HFFc6 (cell line): ENCODE results near the gene TMEM269. TPM values are rescaled to one million over a fixed set of nuclear protein-coding genes. Genes with fewer than 3 reads are reported as not detected.
A peak's percentile ranks its signal among the peaks of the same experiment; 100 is the strongest.

Source experiments
- DNase-seq: peaks from one replicate; pipeline ENCODE4 v3.0.0-alpha.2; 2018
- H3K27ac Mint-ChIP-seq: 2 replicates; pipeline ENCODE4 v1.8.0; 2020; ENCODE audit warnings: mild to moderate bottlenecking, mixed read lengths
- H3K27me3 Mint-ChIP-seq: 2 replicates; pipeline ENCODE4 v1.8.0; 2021; ENCODE audit warnings: mild to moderate bottlenecking, moderate library complexity, mixed read lengths; ENCODE audit not compliant: insufficient read depth
- H3K36me3 Mint-ChIP-seq: 2 replicates; pipeline ENCODE4 v1.8.0; 2021; ENCODE audit warnings: low read depth, mixed read lengths
- H3K4me1 Mint-ChIP-seq: 2 replicates; pipeline ENCODE4 v1.8.0; 2020; ENCODE audit warnings: low read depth, mixed read lengths
- H3K4me3 Mint-ChIP-seq: 2 replicates; pipeline ENCODE4 v1.8.0; 2020; ENCODE audit warnings: mild to moderate bottlenecking, moderate library complexity, mixed read lengths
- H3K9me3 Mint-ChIP-seq: 2 replicates; pipeline ENCODE4 v1.8.0; 2020; ENCODE audit warnings: mild to moderate bottlenecking, mixed read lengths
- total RNA-seq, 6 experiments: library from RNA; stranded (reverse); fragmentation: NEBNext Ultra II Directional; extraction: Animal tissue kit (Norgen Biotek cat#: 25700); gene quantifications; 2 replicates in 1 of 6; 3 replicates in 5 of 6; pipeline ENCODE4 v1.2.3, GENCODE V29; 2021
- TF ChIP-seq, protein P1 (sequence below): fragments of 200-600 bp; sonication (generic); IDR thresholded peaks from 2 replicates; pipeline ENCODE4 v1.5.0; 2021; ENCODE audit warnings: antibody characterized with exemption, mild to moderate bottlenecking

Gene TMEM269
- total RNA-seq, 6 experiments from 2014 or later, result not detected

DNA sequence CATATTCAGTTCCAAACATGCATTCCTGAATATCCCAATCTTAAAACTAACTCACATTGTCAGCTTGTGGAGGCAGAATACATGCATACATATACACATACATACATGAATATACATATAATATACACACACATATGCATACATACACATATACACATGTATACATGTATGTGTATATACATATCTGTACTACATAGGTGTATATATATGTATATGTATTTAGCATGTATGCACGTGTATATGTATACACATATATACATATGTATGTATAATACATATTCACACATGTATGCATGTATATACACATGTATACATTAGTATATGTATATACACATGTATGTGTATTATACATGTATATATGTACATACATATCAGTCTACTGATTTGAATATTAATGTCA lies 60.4 kb downstream of the TMEM269 start:
- H3K36me3 Mint-ChIP-seq, result peaks cover 20% of the 10 kb centered on the region
- DNase-seq, result no peak
- H3K27ac Mint-ChIP-seq, result peak overlapping the region; percentile 47; the same call in 1 of the 2 replicates
- no peaks in the 10 kb centered on the region for H3K27me3 Mint-ChIP-seq
- no peak overlapping the region for H3K4me3 Mint-ChIP-seq
- H3K9me3 Mint-ChIP-seq, result no peaks in the 10 kb centered on the region
- peaks cover 53% of the 10 kb centered on the region for H3K4me1 Mint-ChIP-seq
- TF ChIP-seq, protein P1, sequence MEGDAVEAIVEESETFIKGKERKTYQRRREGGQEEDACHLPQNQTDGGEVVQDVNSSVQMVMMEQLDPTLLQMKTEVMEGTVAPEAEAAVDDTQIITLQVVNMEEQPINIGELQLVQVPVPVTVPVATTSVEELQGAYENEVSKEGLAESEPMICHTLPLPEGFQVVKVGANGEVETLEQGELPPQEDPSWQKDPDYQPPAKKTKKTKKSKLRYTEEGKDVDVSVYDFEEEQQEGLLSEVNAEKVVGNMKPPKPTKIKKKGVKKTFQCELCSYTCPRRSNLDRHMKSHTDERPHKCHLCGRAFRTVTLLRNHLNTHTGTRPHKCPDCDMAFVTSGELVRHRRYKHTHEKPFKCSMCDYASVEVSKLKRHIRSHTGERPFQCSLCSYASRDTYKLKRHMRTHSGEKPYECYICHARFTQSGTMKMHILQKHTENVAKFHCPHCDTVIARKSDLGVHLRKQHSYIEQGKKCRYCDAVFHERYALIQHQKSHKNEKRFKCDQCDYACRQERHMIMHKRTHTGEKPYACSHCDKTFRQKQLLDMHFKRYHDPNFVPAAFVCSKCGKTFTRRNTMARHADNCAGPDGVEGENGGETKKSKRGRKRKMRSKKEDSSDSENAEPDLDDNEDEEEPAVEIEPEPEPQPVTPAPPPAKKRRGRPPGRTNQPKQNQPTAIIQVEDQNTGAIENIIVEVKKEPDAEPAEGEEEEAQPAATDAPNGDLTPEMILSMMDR, result no peak

DNA sequence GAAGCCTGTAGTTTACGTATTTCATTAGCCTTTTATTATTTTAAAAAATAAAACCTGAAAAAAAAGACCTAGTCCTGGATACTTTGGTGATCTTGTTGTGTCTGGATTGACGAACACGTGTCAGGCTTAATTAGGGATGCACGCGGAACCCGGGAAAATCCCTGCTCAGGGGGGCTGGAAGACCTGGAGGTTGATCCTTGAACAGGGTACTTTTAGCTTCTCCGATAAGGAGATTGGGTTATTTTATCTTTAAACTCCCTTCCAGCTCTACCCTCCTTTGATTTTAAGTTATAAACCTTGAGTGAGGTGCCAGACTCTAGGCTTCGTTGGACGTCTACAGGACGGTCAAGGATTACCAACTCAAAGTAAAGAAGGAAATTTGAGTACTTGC lies 61.1 kb downstream of the TMEM269 start:
- Mint-ChIP-seq H3K4me3 (peak overlapping the region; percentile 98), H3K9me3 (no peaks in the 10 kb centered on the region), H3K27me3 (no peaks in the 10 kb centered on the region), H3K36me3 (peaks cover 25% of the 10 kb centered on the region), H3K4me1 (peaks cover 50% of the 10 kb centered on the region), H3K27ac (peak overlapping the region; percentile 68; the same call in 1 of the 2 replicates)
- TF ChIP-seq, protein P1, result no peak
- DNase-seq, result no peak

DNA sequence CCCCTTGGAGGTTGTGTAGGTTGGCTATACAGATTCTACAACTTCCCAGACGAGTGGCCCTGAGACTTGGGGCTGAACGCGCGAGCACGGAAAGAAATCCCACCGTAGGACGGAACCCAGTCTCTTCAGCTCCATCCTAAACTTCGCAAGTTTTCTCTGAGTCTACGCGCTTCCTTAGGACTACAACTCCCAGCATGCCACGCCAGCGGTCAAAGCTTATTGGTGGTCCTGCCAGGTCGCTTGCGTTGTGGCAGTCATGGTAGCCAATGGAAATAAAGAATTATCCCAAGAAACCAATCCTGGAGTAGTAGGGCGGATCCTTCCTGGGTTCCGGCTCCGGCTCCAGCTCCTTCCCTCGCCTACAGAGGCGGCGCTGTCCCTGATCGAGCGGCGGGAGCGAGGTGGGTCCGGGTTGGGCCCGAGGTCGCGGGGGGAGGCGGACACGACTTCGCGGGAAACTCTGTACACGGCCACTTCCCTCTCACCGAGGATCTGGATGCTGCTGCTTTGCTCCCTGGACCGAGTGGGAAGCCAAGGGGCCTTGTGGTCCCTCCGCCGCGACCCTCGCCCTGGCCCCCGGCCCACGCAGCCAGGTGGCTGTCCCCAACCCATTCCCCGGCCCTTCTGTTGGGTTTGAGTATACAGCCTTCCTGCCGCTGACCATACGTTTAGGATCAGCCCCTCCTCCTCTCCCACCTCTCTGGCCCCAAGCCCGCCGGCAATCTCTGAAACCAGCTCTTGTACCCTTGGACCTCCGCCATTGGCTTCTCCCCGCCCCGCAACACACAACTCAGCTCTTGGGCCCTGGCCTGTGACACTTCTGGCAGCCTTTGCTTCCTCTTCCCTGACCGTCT lies 61.7 kb downstream of the TMEM269 start, which contains the start of gene ZNF691:
Gene ZNF691, plus strand, starts transcription at position 357 of the 854 bp plus-strand sequence. CDS start 3,046 bp downstream, outside the sequence.
- no peaks in the 10 kb centered on the region for H3K9me3 Mint-ChIP-seq
- TF ChIP-seq, protein P1, result peak; percentile 71
- DNase-seq, result peak; percentile 97
- no peaks in the 10 kb centered on the region for H3K27me3 Mint-ChIP-seq
- peak within 1 kb of the TSS; percentile 98 for H3K4me3 Mint-ChIP-seq
- peaks cover 32% of the 10 kb centered on the region for H3K36me3 Mint-ChIP-seq
- H3K4me1 Mint-ChIP-seq, result peaks cover 47% of the 10 kb centered on the region
- peak within 1 kb of the TSS; percentile 93 for H3K27ac Mint-ChIP-seq

DNA sequence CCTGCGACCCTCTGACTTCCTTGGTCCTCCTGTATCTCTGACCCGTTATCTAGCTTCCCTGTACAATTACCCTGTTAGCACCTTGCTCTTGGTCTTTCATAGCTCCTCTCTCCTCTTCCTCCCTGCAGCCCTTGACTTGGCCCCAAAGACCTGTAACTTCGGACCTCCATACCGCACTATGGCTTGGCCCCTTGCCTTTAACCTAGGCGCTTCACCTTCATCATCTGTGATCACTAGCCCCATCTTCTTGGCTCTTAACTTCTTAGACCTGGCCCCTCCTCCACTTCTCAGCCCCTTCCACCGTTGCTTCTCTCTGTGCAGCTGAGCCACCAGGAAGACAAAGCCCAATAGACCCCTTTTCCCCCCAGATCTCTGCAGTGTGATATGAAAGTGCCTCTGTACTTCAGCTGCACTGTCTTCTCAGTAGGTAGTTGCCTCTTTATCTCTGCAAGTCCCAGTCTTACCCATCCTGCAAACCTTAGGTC lies 62.4 kb downstream of the TMEM269 start:
- Mint-ChIP-seq H3K4me3 (peak overlapping the region; percentile 98), H3K27me3 (no peaks in the 10 kb centered on the region), H3K27ac (peak overlapping the region; percentile 93), H3K9me3 (no peaks in the 10 kb centered on the region), H3K36me3 (peaks cover 36% of the 10 kb centered on the region), H3K4me1 (peaks cover 48% of the 10 kb centered on the region)
- TF ChIP-seq, protein P1, result no peak
- DNase-seq, result no peak

DNA sequence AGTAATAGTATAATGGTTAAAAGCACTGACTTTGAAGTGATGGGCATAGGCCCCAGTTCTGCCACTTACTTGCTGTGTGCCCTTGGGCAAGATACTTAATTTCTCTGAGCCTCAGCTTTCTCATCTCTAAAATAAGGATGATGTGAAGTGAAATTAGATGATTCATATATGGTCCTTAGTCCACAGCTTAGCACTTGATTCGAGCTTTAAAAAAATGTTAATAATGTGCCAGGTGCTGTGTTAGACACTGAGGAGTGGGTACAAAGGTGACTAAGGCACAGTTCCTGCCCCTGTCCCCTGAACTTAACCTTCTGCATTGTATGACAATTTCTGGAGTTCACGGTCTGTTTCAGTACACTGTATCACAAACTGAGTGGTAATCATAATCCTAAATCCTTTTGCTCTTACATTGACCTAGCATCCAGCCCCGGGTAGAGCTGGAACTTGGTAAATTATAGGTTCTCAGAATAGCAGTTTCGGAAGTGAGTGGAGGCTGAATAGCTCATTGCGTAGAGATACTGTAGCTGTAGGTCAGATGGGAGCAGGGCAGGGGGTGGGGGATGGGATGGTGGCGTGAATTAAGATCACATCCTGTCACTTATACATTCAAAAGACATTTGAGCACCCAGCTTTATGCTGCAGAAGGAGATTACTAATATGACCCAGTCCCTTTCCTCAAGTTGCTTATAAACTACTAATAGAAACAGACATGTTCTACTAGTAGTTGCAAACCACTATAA lies 63.1 kb downstream of the TMEM269 start:
- TF ChIP-seq, protein P1, result no peak
- Mint-ChIP-seq H3K27me3 (no peaks in the 10 kb centered on the region), H3K4me3 (peak overlapping the region; percentile 98), H3K36me3 (peaks cover 38% of the 10 kb centered on the region), H3K27ac (peak overlapping the region; percentile 93), H3K4me1 (peaks cover 54% of the 10 kb centered on the region), H3K9me3 (no peaks in the 10 kb centered on the region)
- no peak for DNase-seq
